A549 (cell line): Measurements from ENCODE around the gene STRAP.

Experiments used
- EP300 ChIP-seq, 2 experiments: fragments of >200 bp; sonication (Bioruptor Twin); formaldehyde crosslinking; IDR thresholded peaks; 2 replicates in 1 of 2; 3 replicates in 1 of 2; pipeline ENCODE4 v1.6.1; 2016 to 2017
- FOSL2 ChIP-seq, 2 experiments: fragments of 450-650 bp in 1 of 2; fragments of >200 bp in 1 of 2; sonication (Bioruptor Twin) in 1 of 2; formaldehyde crosslinking; IDR thresholded peaks; 2 replicates each; pipeline versions ENCODE4 v1.5.0 to v1.6.1; 2016 to 2020; ENCODE audit warnings: mild to moderate bottlenecking in 1 of 2, moderate library complexity in 1 of 2
- TF ChIP-seq, protein P1 (sequence below): fragments of 200-600 bp; sonication (generic); IDR thresholded peaks from 2 replicates; pipeline ENCODE4 v1.6.1; 2016; ENCODE audit warnings: antibody characterized with exemption, mild to moderate bottlenecking, moderate library complexity
- TF ChIP-seq, protein P2 (sequence below): fragments of >200 bp; sonication (Bioruptor Twin); formaldehyde crosslinking; IDR thresholded peaks from 3 replicates; pipeline ENCODE4 v1.5.1; 2016
- TF ChIP-seq, protein P3 (sequence below): fragments of 450-650 bp; IDR thresholded peaks from 2 replicates; pipeline ENCODE4 v1.6.1; 2014; ENCODE audit warnings: antibody characterized with exemption

DNA sequence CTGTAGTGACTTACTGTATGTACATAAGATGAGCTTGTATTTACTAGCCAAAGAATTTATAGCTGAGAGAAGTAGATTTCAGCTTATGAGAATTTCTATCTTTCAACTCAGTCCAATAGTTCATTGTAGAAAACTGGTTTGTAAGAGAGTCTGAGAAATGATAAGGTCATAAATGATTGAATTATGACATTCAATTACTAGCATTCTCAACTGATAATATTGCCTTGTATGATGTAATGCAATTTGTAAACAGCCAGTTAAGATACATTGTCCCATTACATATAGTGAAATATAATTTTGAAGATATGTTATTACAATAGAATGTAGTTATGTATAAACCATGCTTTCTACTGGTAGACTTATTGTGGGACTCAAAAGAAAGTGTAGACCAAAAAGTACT lies 42.5 kb upstream of the STRAP start:
- TF ChIP-seq EP300 (IDR thresholded peaks at IDR 0.05) (no peak), FOSL2 (IDR thresholded peaks at IDR 0.05) (no peak), FOSL2 (CRISPR knock-in tag; IDR thresholded peaks at IDR 0.05) (no peak)
- TF ChIP-seq, protein P1, sequence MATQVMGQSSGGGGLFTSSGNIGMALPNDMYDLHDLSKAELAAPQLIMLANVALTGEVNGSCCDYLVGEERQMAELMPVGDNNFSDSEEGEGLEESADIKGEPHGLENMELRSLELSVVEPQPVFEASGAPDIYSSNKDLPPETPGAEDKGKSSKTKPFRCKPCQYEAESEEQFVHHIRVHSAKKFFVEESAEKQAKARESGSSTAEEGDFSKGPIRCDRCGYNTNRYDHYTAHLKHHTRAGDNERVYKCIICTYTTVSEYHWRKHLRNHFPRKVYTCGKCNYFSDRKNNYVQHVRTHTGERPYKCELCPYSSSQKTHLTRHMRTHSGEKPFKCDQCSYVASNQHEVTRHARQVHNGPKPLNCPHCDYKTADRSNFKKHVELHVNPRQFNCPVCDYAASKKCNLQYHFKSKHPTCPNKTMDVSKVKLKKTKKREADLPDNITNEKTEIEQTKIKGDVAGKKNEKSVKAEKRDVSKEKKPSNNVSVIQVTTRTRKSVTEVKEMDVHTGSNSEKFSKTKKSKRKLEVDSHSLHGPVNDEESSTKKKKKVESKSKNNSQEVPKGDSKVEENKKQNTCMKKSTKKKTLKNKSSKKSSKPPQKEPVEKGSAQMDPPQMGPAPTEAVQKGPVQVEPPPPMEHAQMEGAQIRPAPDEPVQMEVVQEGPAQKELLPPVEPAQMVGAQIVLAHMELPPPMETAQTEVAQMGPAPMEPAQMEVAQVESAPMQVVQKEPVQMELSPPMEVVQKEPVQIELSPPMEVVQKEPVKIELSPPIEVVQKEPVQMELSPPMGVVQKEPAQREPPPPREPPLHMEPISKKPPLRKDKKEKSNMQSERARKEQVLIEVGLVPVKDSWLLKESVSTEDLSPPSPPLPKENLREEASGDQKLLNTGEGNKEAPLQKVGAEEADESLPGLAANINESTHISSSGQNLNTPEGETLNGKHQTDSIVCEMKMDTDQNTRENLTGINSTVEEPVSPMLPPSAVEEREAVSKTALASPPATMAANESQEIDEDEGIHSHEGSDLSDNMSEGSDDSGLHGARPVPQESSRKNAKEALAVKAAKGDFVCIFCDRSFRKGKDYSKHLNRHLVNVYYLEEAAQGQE, result no peak
- TF ChIP-seq, protein P2, sequence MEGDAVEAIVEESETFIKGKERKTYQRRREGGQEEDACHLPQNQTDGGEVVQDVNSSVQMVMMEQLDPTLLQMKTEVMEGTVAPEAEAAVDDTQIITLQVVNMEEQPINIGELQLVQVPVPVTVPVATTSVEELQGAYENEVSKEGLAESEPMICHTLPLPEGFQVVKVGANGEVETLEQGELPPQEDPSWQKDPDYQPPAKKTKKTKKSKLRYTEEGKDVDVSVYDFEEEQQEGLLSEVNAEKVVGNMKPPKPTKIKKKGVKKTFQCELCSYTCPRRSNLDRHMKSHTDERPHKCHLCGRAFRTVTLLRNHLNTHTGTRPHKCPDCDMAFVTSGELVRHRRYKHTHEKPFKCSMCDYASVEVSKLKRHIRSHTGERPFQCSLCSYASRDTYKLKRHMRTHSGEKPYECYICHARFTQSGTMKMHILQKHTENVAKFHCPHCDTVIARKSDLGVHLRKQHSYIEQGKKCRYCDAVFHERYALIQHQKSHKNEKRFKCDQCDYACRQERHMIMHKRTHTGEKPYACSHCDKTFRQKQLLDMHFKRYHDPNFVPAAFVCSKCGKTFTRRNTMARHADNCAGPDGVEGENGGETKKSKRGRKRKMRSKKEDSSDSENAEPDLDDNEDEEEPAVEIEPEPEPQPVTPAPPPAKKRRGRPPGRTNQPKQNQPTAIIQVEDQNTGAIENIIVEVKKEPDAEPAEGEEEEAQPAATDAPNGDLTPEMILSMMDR, result no peak
- TF ChIP-seq, protein P3, sequence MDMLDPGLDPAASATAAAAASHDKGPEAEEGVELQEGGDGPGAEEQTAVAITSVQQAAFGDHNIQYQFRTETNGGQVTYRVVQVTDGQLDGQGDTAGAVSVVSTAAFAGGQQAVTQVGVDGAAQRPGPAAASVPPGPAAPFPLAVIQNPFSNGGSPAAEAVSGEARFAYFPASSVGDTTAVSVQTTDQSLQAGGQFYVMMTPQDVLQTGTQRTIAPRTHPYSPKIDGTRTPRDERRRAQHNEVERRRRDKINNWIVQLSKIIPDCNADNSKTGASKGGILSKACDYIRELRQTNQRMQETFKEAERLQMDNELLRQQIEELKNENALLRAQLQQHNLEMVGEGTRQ, result no peak
